KMS-11 (cell line): ENCODE data around the gene CAPN9.

Experiments used
- H2AFZ ChIP-seq: fragments of 200-600 bp; sonication (generic); 2 replicates; pipeline ENCODE4 v1.6.1; 2016; ENCODE audit warnings: antibody characterized with exemption, mixed run types, low read depth
- H3K27ac ChIP-seq: fragments of 200-600 bp; sonication (generic); 2 replicates; pipeline ENCODE4 v1.6.1; 2016; ENCODE audit warnings: mild to moderate bottlenecking, mixed run types
- H3K27me3 ChIP-seq: fragments of 200-600 bp; sonication (generic); 2 replicates; pipeline ENCODE4 v1.6.1; 2017; ENCODE audit warnings: mild to moderate bottlenecking, low read depth, mixed run types, moderate library complexity; ENCODE audit not compliant: insufficient read depth
- H3K36me3 ChIP-seq: fragments of 200-600 bp; sonication (generic); 2 replicates; pipeline ENCODE4 v1.6.1; 2017; ENCODE audit warnings: mild to moderate bottlenecking, mixed run types; ENCODE audit not compliant: insufficient read depth
- H3K4me1 ChIP-seq: fragments of 200-600 bp; sonication (generic); 2 replicates; pipeline ENCODE4 v1.6.1; 2016; ENCODE audit warnings: mild to moderate bottlenecking, low read depth, mixed run types; ENCODE audit not compliant: poor library complexity, severe bottlenecking
- H3K4me2 ChIP-seq: fragments of 200-600 bp; sonication (generic); 2 replicates; pipeline ENCODE4 v1.7.0; 2016; ENCODE audit warnings: mild to moderate bottlenecking, mixed run types
- H3K4me3 ChIP-seq: fragments of 200-600 bp; sonication (generic); IDR thresholded peaks from 2 replicates; pipeline ENCODE4 v1.6.1; 2017; ENCODE audit warnings: low read depth, low read length, mixed read lengths; ENCODE audit not compliant: insufficient read depth
- H3K79me2 ChIP-seq: fragments of 200-600 bp; sonication (generic); 2 replicates; pipeline ENCODE4 v1.6.1; 2016; ENCODE audit warnings: low read depth, mixed run types; ENCODE audit not compliant: insufficient read depth
- H3K9ac ChIP-seq: fragments of 200-600 bp; sonication (generic); 2 replicates; pipeline ENCODE4 v1.6.1; 2016; ENCODE audit warnings: mild to moderate bottlenecking, mixed run types
- H4K20me1 ChIP-seq: fragments of 200-600 bp; sonication (generic); 2 replicates; pipeline ENCODE4 v1.6.1; 2016; ENCODE audit warnings: mild to moderate bottlenecking, mixed run types; ENCODE audit not compliant: insufficient read depth
- TF ChIP-seq, protein P1 (sequence below): fragments of 200-600 bp; sonication (generic); conservative IDR thresholded peaks from 2 replicates; pipeline ENCODE4 v1.6.1; 2017; ENCODE audit warnings: low read depth, mild to moderate bottlenecking, antibody characterized with exemption, low read length, moderate library complexity, mixed read lengths

The CAPN9 gene

DNA sequence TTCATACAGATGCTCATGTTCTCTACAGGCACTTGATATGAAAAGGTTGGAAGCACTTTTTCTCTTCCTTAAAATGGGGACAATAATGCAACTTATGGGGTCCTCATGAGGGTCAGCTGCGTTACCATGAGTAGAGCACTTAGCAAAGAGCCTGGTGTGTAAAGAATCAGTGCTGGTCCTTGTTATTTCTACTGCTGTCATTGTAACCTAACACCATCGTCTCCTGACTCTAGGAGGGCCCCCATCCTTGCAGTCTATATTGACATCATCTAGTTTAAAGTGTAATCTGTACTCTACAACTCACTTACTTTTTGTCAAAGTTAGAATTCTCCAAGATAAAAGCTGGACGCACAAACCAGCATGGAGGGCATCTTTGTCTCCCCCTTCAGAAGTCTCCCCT lies 2.4 kb downstream of the CAPN9 start:
- H4K20me1 ChIP-seq = no peaks in the 10 kb centered on the region
- H3K27ac ChIP-seq = no peak overlapping the region
- no peak overlapping the region for H3K4me3 ChIP-seq
- no peaks in the 10 kb centered on the region for H3K36me3 ChIP-seq
- no peak overlapping the region for H3K4me2 ChIP-seq
- no peak overlapping the region for H3K9ac ChIP-seq
- H3K4me1 ChIP-seq = peaks cover 3% of the 10 kb centered on the region
- no peak overlapping the region for H2AFZ ChIP-seq
- H3K27me3 ChIP-seq = no peaks in the 10 kb centered on the region
- no peaks in the 10 kb centered on the region for H3K79me2 ChIP-seq
- TF ChIP-seq, protein P1, sequence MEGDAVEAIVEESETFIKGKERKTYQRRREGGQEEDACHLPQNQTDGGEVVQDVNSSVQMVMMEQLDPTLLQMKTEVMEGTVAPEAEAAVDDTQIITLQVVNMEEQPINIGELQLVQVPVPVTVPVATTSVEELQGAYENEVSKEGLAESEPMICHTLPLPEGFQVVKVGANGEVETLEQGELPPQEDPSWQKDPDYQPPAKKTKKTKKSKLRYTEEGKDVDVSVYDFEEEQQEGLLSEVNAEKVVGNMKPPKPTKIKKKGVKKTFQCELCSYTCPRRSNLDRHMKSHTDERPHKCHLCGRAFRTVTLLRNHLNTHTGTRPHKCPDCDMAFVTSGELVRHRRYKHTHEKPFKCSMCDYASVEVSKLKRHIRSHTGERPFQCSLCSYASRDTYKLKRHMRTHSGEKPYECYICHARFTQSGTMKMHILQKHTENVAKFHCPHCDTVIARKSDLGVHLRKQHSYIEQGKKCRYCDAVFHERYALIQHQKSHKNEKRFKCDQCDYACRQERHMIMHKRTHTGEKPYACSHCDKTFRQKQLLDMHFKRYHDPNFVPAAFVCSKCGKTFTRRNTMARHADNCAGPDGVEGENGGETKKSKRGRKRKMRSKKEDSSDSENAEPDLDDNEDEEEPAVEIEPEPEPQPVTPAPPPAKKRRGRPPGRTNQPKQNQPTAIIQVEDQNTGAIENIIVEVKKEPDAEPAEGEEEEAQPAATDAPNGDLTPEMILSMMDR = no peak

DNA sequence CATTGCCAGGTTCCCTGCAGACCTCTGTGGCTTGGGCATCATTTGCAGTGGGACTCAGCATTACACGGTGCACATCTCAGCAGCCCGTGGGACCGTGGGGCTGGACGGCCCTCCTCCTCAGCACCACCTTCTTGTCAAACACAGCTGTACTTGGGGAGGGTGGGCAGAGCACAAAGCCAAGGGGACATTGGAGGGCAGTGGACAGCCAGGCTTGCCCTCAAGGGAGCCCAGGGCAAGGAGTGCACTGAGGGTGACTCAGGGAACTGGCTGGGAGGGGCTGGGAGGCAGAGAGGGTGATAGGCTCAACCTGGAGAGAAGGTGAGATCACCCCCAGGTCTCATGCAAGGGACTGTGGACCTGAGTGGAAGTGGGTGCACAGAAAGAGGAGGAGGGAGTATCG lies 3.4 kb downstream of the CAPN9 start:
- Histone ChIP-seq H2AFZ (no peak overlapping the region), H3K9ac (no peak overlapping the region), H3K4me2 (no peak overlapping the region), H3K79me2 (no peaks in the 10 kb centered on the region), H4K20me1 (no peaks in the 10 kb centered on the region), H3K4me3 (no peak overlapping the region), H3K4me1 (peaks cover 3% of the 10 kb centered on the region), H3K36me3 (no peaks in the 10 kb centered on the region), H3K27ac (no peak overlapping the region), H3K27me3 (no peaks in the 10 kb centered on the region)
- TF ChIP-seq, protein P1 = no peak

DNA sequence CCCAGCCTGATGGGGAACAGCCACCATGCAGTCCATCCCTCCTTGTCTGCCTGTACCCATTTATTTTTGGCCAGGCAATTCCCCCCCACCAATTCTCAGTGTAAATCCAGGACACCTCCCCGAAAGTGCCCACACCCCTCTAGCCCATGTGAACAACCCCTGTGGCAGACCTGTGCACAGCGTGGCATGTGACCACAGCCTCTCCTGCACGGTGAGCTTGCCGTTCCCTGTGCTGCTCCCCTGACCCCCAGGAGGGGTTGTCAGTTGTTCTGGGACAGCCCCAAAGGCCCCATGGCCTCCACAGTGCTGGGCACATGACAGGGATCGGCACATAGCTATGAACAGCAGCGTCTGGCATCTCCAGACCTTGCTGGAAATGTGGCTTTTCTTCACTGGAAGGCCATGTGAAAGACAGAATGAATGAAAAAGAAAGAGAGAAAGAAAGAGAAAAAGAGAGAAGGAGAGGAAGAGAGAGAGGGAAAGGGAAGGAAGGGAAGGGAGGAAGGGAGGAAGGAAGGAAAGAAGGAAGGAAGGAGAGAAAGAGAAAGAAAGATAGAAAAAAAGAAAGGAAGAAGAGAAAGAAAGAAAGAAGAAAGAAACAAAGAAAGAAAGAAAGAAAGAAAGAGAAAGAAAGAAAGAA lies 3.9 kb downstream of the CAPN9 start:
- Histone ChIP-seq H3K9ac (no peak overlapping the region), H2AFZ (no peak overlapping the region), H3K27ac (no peak overlapping the region), H3K4me1 (peaks cover 3% of the 10 kb centered on the region), H3K4me2 (no peak overlapping the region), H3K27me3 (no peaks in the 10 kb centered on the region), H3K4me3 (no peak overlapping the region), H4K20me1 (no peaks in the 10 kb centered on the region), H3K79me2 (no peaks in the 10 kb centered on the region), H3K36me3 (no peaks in the 10 kb centered on the region)
- TF ChIP-seq, protein P1 = no peak

DNA sequence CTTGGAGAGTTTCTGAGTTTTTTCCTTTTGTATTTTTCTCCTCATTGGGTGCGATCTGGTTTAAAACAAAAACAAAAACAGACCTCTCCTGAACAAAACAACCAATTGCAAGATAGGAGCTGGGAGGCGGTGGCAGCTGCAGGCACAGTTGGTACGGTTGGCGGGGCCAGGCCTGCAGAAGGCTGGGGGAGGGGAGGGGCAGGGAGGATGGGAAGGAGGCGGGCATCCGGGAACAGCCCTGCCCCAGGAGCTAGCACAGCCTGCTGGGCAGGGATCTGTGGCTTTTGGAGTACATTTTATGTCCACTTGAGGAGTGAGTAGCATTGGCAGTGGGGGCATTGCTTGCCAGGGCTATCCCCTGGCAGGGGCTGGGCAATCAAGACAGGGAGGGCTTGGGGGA lies 5.2 kb downstream of the CAPN9 start:
- Histone ChIP-seq H3K4me2 (no peak overlapping the region), H3K9ac (no peak overlapping the region)

More for the DNA sequence above, 5.2 kb downstream of the CAPN9 start:
- H3K36me3 ChIP-seq = no peaks in the 10 kb centered on the region
- no peak overlapping the region for H3K27ac ChIP-seq
- no peak overlapping the region for H2AFZ ChIP-seq
- no peaks in the 10 kb centered on the region for H3K27me3 ChIP-seq
- H4K20me1 ChIP-seq = no peaks in the 10 kb centered on the region
- no peaks in the 10 kb centered on the region for H3K79me2 ChIP-seq
- no peak overlapping the region for H3K4me3 ChIP-seq
- peaks cover 3% of the 10 kb centered on the region for H3K4me1 ChIP-seq
- TF ChIP-seq, protein P1 = no peak
